Progenitor cell of endocrine pancreas (in vitro differentiated cells): ENCODE data around the gene SUPT3H. TPM values are rescaled to one million over a fixed set of nuclear protein-coding genes. Genes with fewer than 3 reads are reported as not detected.

Experiments used
- DNase-seq: peaks from one replicate; pipeline ENCODE4 v3.0.0; 2021; ENCODE audit warnings: low spot score; ENCODE audit not compliant: unreplicated experiment
- H3K27ac Mint-ChIP-seq: 2 replicates; pipeline ENCODE4 v1.8.0; 2021; ENCODE audit warnings: mild to moderate bottlenecking, moderate library complexity, mixed read lengths
- H3K27me3 Mint-ChIP-seq: 2 replicates; pipeline ENCODE4 v1.8.0; 2021; ENCODE audit warnings: mixed read lengths
- H3K36me3 Mint-ChIP-seq: 2 replicates; pipeline ENCODE4 v1.8.0; 2022; ENCODE audit warnings: mixed read lengths; ENCODE audit not compliant: insufficient read depth
- H3K4me1 Mint-ChIP-seq: 2 replicates; pipeline ENCODE4 v1.8.0; 2021; ENCODE audit warnings: low read depth, mixed read lengths
- H3K4me3 Mint-ChIP-seq: 2 replicates; pipeline ENCODE4 v1.8.0; 2021; ENCODE audit warnings: low read depth, mild to moderate bottlenecking, moderate library complexity, mixed read lengths
- H3K9me3 Mint-ChIP-seq: 2 replicates; pipeline ENCODE4 v1.8.0; 2021; ENCODE audit warnings: low read depth, mixed read lengths
- total RNA-seq: library from RNA; stranded (reverse); gene quantifications from 2 replicates; pipeline ENCODE4 v1.2.1, GENCODE V29; 2021
- TF ChIP-seq, protein P1 (sequence below): fragments of 200-600 bp; sonication (generic); IDR thresholded peaks from one replicate; pipeline ENCODE4 v1.5.0; 2021; ENCODE audit warnings: antibody characterized with exemption, mild to moderate bottlenecking; ENCODE audit not compliant: unreplicated experiment

SUPT3H gene
- total RNA-seq, 1 donor from 2014 or later: 40.5 TPM

DNA sequence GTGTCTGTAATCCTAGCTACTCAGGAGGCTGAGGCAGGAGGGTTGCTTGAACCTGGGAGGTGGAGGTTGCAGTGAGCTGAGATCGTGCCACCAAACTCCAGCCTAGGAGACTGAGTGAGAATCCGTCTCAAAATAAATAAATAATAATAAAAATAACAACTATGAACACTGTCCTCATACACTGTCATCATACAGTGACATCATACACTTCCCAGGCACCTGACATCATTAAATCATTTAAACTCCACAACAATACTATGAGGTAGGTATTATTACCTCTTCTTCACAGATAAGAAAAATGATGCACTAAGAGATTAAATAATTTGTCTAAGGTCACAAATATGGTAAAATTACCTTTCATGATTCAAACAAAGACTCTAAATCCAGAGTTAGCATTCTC lies 250.5 kb downstream of the SUPT3H start:
- Mint-ChIP-seq H3K36me3 (no peaks in the 10 kb centered on the region), H3K9me3 (no peaks in the 10 kb centered on the region), H3K4me3 (no peak overlapping the region), H3K27me3 (no peaks in the 10 kb centered on the region), H3K27ac (no peak overlapping the region), H3K4me1 (no peaks in the 10 kb centered on the region)
- TF ChIP-seq, protein P1, sequence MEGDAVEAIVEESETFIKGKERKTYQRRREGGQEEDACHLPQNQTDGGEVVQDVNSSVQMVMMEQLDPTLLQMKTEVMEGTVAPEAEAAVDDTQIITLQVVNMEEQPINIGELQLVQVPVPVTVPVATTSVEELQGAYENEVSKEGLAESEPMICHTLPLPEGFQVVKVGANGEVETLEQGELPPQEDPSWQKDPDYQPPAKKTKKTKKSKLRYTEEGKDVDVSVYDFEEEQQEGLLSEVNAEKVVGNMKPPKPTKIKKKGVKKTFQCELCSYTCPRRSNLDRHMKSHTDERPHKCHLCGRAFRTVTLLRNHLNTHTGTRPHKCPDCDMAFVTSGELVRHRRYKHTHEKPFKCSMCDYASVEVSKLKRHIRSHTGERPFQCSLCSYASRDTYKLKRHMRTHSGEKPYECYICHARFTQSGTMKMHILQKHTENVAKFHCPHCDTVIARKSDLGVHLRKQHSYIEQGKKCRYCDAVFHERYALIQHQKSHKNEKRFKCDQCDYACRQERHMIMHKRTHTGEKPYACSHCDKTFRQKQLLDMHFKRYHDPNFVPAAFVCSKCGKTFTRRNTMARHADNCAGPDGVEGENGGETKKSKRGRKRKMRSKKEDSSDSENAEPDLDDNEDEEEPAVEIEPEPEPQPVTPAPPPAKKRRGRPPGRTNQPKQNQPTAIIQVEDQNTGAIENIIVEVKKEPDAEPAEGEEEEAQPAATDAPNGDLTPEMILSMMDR: no peak
- DNase-seq: no peak

DNA sequence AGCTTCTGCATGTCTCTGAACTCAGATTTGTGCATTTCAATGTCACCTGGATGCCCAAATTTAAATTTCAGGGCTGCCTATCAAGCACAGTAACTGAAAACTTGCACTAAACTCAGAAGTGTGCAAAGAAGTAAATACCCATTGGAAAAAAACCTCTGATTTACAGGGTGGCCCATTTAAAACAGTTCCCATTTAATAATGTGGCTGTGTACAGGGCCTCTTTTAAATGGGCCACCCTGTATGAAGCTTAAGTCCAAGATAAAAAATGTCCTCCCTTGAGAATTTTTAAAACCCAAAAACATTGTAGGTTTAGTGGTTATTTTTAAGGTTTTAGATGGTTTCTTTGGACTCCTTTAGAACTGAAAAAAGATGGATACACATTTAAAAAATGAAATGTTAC lies 251.7 kb downstream of the SUPT3H start:
- no peaks in the 10 kb centered on the region for H3K36me3 Mint-ChIP-seq
- H3K27me3 Mint-ChIP-seq: no peaks in the 10 kb centered on the region
- H3K4me3 Mint-ChIP-seq: no peak overlapping the region
- TF ChIP-seq, protein P1: no peak
- H3K27ac Mint-ChIP-seq: no peak overlapping the region
- H3K9me3 Mint-ChIP-seq: no peaks in the 10 kb centered on the region
- no peaks in the 10 kb centered on the region for H3K4me1 Mint-ChIP-seq
- DNase-seq: no peak

DNA sequence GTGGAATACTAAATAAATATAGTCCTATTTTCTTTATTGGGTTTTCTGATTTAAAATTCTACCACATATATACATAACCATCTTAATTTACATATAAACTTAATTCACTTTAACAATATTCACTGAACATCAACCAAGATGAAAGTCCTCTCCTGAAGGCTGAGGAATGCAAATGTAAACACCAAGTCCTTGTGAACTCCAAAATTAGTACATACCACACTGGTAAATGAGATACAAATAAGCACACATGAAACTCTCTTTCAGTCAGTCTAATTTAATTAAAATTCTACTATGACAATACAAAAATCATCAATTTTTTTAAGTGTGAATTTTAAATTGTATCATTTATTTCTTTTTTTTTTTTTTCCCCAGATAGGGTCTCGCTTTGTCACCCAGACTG lies 254.7 kb downstream of the SUPT3H start:
- H3K9me3 Mint-ChIP-seq: no peaks in the 10 kb centered on the region
- no peak for DNase-seq
- H3K27ac Mint-ChIP-seq: no peak overlapping the region
- no peak overlapping the region for H3K4me3 Mint-ChIP-seq
- H3K36me3 Mint-ChIP-seq: no peaks in the 10 kb centered on the region
- TF ChIP-seq, protein P1: no peak
- no peaks in the 10 kb centered on the region for H3K27me3 Mint-ChIP-seq
- no peaks in the 10 kb centered on the region for H3K4me1 Mint-ChIP-seq

DNA sequence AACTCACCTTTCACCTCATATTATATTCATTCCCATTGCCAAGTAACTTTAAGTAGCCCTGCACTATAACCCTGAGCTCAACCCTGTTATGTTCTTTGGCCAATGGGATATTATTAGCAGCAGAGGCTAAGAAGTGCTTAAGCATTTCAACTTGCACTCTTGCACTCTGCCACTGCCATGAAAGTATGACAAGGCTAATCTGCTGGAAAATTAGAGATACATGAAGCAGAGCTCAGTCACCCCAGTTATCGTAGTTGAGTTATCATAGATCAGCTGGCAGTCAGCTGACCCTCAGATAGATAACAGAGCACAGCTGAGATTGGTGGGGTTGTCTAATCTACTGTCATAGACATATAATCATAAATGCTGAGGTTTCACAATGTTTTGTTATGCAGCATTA lies 259.0 kb downstream of the SUPT3H start:
- no peaks in the 10 kb centered on the region for H3K27me3 Mint-ChIP-seq
- H3K4me1 Mint-ChIP-seq: peaks cover 2% of the 10 kb centered on the region

DNA sequence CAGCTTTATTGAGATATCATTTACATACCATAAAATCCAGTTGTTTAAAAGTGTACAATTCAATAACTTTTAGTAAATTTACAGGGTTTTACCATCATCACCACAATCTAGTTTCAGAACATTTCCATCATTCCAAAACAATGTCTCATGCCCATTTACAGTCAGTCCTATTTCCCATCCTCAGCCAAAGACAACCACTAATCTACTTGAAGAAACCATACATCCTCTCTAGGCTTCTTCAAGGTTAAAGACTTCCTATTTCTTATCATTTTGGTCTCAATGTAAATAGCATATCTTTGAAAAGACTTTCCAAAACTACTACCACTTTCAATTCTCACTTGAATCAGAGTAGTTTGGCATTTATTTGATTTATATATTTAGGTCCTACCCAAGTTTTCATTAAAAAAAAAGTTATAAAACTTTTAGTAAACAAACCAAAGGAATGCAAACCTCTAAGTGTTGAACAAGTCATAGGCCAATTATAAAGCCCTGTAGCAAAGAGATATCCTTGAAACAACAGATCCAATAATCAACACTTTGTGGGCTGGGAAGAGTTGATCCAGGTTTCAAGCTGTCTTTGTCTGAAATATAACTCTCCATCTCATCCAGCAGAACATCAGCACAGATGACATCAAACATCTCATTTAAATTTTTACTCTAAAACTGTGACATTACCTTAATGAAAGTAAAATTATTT lies 260.9 kb downstream of the SUPT3H start:
- H3K36me3 Mint-ChIP-seq: no peaks in the 10 kb centered on the region
- no peaks in the 10 kb centered on the region for H3K9me3 Mint-ChIP-seq
- H3K27me3 Mint-ChIP-seq: no peaks in the 10 kb centered on the region
- no peak for DNase-seq
- no peak overlapping the region for H3K27ac Mint-ChIP-seq
- H3K4me3 Mint-ChIP-seq: no peak overlapping the region
- H3K4me1 Mint-ChIP-seq: peaks cover 2% of the 10 kb centered on the region
- TF ChIP-seq, protein P1: no peak

More for the DNA sequence above, 259.0 kb downstream of the SUPT3H start:
- DNase-seq: no peak
- H3K4me3 Mint-ChIP-seq: no peak overlapping the region
- no peaks in the 10 kb centered on the region for H3K9me3 Mint-ChIP-seq
- no peaks in the 10 kb centered on the region for H3K36me3 Mint-ChIP-seq
- TF ChIP-seq, protein P1: no peak
- no peak overlapping the region for H3K27ac Mint-ChIP-seq
